Activated T-helper 9 cell treated with anti-CD3 and anti-CD28 coated beads, Interleukin-2, amount 50 U/mL, for 16 hours (primary cell): ENCODE measurements around the gene SLC1A3.
"Not testable (repeated sequence)": the region's sequence is repeated elsewhere in the genome, so short reads cannot be mapped to it uniquely, and the experiment has no call there.

Experiments used
- DNase-seq: peaks from one replicate; pipeline ENCODE4 v3.0.0-alpha.2; 2020; ENCODE audit warnings: low read depth

Gene SLC1A3

DNA sequence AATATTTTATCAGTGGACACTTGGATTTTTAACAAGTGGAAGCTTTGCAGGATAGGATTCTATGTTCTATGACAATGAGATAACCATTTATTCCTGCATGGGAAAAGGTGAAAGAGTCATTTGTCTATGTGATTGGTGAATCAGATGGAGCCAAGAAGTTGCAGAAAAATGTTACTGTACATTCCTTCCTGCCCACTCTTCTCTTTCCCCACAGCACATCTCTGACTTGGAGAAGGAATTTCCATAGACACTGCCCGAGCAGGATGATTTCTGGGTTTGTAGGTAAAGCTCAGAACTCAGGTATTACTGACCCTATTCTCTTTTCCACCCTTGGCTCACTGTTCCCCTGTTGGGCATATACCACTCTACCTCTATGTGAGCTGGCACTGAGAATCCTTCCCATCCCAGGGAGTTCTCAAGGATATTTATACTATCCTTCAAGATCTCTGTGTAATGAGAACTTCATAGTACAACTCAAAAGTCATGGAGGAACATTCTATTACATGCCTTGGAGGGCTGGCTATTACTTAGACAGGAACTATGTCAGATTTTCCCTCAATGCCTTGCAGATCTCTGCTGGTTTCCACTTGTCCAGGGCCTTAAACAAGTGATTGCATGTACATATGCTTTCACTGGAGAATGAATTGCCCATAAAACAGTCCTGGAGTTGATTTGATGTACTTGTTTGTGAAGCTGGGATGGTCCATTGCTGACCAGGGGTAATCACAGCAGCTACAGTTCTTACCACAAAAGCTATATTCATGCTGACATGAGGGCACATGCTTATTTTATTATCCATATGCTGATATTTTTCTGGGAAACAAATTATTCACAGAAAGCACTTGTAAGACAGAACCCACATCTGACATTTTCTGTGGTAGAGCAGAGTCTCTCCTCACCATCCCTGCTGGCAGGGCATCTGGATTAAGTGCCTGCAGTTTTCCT is 24.1 kb downstream of the SLC1A3 start:
- no peak for DNase-seq

GRCh38 chr5:36631154-36631553 is 24.7 kb downstream of the SLC1A3 start:
- DNase-seq = no peak

DNA sequence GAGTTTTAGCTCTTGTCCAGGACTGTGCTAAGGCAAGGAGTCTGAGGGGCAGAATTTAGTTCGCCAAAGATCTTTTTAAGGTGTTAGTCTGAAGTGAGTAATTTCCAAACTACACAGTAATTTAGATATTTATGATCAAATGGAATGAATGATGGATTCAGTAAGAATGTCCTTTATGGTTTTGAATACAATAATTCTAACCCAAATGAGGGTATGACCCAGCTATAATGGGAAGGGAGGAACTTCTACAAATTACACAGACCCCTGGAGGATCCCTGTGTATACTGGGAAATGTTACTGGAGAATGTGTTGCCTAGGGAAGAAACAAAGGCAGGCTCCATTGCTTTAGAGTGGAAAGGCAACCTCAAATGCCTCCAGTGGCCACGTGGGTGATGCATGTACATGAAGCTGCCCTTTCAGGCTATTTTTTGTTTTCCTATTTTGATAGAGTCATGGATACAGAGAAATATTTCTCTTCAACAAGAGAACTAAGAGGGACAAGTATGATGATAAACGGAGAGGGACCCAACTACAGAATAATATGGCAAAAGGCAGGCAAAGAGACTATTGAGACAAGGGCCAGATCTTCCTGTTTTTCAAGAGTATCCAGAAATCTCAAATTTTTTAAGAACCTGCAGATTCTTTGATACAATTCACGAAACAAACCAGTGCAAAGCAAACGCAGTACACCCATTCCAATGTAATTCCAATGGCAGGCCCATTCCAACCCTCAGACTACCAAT is 25.4 kb downstream of the SLC1A3 start:
- DNase-seq = no peak

- DNase-seq = no peak
These were observed 25.9 kb downstream of the SLC1A3 start for GRCh38 chr5:36632363-36632664.

GRCh38 chr5:36635721-36636390 is 29.4 kb downstream of the SLC1A3 start:
- DNase-seq = no peak

DNA sequence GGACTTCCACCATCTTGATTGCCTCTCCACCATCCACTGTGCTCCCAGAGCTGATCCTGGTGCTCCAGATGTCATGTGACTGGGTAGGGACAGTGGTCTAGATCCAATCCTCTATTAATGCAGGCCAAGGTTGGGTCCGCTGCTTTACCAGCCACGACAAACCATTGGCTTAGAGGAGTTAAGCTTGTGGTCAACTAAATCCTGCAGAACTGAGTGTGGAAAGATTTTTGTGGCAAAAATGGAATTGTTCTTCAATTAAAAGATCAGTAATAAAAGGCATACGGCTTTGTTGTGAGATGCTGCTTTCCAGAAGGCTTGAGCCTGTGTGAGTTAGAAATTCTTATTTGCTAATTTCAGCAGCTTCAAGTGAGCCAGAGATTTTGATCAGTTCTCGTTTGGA is 30.7 kb downstream of the SLC1A3 start:
- DNase-seq = no peak

DNA sequence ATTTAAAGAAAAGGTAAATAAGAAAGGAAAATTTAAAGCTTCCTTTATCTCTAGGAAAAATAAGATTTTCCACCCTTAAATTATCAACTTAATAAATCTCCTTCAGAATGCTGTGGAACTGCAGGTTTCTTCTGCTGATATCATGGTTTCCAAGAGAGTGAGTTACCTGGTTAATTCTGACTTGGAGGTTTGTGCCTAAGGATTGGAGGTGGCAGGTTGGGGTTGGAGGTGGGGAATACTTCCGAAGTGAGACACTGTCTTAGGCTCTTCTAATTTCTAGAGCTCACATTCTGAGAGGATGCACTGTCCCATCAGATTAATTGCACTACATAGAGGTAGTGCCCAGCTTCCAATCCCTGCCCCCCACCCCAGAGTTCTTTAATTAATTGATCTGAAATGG is 31.1 kb downstream of the SLC1A3 start:
- DNase-seq = no peak

DNA sequence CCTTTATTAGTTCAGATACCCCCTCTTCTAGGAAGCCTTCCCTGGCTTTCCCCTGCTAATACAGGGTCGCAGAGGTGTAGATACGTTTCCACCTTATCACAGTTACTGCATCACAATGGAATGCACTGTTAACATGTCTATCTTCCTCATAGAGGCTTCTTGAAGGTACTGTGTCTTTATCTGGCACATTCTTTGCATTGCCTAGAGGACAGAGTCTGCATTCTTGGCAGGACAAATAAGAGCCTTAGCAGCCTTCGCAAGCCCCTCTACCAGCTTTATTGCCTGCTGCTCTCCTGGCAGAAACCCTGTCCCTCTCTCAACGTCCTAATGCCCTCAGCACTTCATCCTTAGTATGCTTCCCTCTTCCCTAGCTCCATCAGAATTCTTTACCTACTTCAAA is 31.6 kb downstream of the SLC1A3 start:
- no peak for DNase-seq

GRCh38 chr5:36640949-36641348 is 34.5 kb downstream of the SLC1A3 start:
- DNase-seq = no peak

DNA sequence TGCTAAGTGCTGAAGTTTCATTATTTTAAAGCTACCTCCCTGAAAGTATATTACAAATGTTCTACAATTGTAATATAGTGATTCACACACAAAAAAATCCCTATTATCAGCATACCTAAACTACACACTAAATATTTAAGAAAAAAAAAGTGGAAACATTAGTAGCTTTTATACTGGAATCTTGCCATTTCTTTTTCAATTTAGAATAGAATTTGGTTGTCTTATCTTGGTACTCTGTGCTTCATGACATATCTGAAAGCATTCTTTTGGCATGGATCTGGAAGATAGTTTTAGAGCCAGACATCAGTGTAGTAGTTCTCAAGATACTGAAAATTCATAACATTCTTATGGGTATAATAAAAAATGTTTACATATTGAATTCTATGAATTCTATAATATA is 35.0 kb downstream of the SLC1A3 start:
- DNase-seq = no peak

GRCh38 chr5:36642089-36642488 is 35.7 kb downstream of the SLC1A3 start:
- DNase-seq = no peak

GRCh38 chr5:36643162-36643561 is 36.8 kb downstream of the SLC1A3 start:
- no peak for DNase-seq

DNA sequence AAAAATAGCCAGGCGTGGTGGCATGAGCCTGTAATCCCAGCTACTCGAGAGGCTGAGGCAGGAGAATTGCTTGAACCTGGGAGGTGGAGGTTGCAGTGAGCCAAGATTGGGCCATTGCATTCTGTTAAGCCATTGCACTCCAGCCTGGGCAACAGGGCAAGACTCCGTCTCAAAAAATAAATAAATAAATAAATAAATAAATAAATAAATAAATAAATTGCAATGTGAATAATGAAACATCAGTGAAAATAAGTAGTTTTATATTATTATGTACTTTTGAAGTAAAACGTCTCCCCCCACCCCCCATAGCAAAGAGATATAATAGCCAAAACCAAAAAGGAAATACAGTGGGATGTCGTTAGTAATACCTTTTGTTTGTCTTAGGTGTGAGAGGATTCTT is 37.4 kb downstream of the SLC1A3 start:
- not testable (repeated sequence) for DNase-seq

GRCh38 chr5:36644727-36645126 is 38.3 kb downstream of the SLC1A3 start:
- DNase-seq = no peak

- DNase-seq = no peak
These were observed 39.7 kb downstream of the SLC1A3 start for GRCh38 chr5:36646100-36646499.

DNA sequence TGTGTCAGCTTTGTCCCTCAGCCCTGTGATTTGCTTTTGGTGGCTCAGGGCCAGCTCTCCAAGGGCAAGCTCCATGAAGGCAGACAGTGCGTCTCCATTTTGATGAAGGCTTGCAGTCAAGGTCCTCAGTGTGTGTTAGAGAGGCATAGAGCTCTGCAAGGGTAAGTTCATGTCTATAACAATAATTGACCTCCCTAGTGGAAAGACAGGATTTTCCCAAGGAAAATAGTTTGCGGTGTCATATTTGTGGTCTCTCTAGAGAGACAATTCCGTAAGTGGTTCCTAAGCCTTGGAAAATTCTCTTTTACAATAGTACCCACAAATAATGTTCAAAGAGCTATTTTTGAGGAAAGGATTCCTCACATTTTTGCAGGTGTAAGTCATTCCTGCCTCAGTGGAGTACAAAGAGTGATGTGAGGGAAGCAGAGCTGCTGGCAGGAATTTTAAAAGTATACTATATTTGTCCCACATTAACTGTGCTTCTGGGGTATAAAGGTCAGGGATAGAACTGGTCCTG is 40.2 kb downstream of the SLC1A3 start:
- DNase-seq = no peak

- DNase-seq = no peak
These were observed 40.6 kb downstream of the SLC1A3 start for GRCh38 chr5:36647046-36647445.

DNA sequence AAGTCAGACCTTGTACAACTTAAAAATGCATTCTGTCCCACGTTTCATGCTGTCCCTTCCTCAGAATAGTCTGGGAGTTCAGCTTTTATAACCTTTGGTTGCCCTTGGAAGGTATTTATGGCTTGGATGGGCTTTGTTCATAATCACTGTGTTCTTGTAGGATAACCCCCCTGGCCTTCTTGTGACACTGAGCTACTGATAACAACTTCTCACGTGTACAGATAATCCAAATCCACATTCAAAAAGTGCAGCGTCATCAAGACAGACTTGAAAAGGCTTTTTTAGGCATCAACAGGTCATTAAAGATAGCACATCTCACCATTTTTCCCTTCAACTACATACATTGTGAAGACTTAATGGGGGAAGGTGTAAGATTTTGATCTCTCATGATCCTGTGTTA is 42.0 kb downstream of the SLC1A3 start:
- no peak for DNase-seq

DNA sequence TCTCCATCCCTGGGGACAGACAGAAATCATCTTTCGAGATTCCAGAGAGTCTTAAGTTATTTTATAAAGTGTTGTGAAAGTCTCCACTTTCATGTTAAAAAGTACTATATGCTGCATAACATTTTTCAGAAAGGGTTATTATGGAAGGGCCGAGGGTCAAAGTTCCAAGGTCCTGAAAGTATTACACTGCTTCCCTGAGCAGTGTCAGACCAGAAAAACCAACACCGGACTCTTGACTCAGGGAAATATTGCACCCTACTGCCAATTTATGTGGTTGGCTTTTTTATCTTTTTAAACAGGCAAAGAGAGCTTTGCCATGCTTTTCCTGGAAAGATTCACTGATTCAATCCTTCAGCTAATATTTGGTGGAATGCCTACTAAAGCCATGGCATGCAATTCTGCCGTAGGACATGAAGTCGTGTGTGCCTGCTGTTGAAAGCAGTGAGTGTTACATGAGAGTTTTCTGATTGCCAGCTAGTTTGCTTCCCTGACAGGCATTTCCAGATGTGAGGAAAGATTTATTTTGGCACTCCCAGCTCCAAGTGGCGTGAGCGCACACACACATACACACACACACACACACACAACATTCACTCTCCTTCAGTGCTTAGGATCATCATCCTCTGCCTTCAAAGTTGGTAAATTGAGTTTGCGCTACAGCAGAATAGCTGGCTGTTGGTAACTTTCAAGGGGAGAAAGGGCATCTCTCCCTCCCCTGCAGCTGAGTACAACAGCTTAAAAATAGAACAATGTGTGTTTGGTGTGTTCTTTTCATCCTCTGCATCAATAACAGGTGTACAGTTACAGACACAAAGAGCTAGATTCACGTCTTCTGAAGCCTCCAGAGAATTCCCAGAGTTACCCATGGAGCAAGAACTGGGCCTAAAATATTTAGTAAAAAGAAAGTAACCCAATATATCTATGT is 45.6 kb downstream of the SLC1A3 start:
- DNase-seq = no peak

DNA sequence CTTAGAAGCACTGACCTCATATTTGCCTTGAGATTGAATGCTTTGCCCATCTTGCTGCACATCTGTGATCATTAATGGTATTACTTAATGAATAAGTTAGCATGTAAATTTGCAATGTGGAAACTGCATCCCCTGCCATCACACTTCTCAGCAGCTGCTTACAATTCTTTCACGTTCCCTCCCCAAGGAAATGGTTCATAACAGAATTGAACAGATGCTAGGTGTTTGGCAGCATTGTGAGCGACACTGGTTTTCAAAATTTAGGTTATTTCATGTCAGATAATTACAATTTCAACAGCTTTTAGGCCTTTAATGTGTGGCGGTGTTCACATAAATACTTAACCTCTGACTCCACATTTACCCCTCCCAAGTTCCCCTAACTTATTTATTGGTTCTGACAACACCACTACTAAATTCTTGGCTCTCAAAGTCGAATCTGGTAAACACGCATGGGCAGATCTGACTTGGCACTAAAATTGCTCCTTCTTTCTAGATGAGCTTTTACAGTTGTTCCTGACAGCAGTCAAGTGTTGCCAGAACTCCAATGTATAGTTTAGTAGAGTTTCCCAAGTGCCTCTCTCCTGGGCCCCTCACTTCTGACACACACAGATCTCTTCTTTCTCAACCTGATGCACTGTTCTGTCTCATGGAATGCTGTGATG is 46.8 kb downstream of the SLC1A3 start:
- DNase-seq = no peak

- no peak for DNase-seq
These were observed 48.2 kb downstream of the SLC1A3 start for GRCh38 chr5:36654564-36654963.
